NCI-H1436 (cell line): ENCODE data around the gene METTL26.
A peak's percentile ranks its signal among the peaks of the same experiment; 100 is the strongest.

ENCODE experiments used
- DNase-seq: peaks from one replicate; lab custom pipeline; 2025; lab: John Stamatoyannopoulos, UW

The METTL26 gene

GRCh38 chr16:658679-659571, 22.8 kb upstream of the METTL26 start:
- DNase-seq = no peak

GRCh38 chr16:657487-657886, 21.4 kb upstream of the METTL26 start:
- DNase-seq = no peak

DNA sequence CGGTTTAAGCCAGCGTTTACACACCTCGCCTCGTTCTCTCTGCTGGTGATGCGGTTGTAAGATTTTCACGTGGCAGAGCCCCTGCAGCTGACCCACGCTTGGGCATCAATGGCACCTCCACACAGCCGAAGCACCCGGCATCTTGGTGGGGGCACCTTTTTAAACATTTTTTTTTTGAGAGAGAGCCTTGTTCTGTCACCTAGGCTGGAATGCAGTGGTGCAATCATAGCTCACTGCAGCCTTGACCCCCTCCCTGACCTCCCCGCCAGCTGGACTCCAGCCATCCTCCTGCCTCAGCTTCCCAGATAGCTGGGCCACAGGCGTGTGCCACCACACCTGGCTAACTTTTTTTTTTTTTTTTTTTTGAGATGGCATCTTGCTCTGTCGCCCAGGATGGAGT, 17.9 kb upstream of the METTL26 start:
- no peak for DNase-seq

- no peak for DNase-seq
Observed at GRCh38 chr16:652454-653305, 16.6 kb upstream of the METTL26 start.

DNA sequence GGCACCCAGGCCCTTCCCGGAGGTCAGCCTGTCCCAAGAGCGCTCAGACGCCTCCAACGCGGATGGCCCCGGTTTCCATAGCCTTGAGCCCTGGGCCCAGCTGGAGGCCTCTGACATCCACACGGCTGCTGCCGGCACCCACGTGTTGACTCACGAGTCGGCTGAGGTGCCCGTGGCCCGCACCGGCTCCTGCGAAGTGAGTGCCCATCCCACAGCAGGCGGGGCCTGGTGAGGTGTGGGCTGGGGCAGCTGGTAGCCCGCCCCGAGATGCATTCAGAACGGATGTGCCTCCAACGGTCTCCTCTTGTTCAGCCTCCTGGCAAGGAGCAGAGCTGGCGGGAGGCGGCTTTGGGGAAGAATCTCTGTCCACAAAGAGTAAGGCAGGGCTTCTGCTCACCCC, 15.7 kb upstream of the METTL26 start:
- DNase-seq = no peak

- DNase-seq = no peak
Observed at GRCh38 chr16:649631-650030, 13.5 kb upstream of the METTL26 start.

DNA sequence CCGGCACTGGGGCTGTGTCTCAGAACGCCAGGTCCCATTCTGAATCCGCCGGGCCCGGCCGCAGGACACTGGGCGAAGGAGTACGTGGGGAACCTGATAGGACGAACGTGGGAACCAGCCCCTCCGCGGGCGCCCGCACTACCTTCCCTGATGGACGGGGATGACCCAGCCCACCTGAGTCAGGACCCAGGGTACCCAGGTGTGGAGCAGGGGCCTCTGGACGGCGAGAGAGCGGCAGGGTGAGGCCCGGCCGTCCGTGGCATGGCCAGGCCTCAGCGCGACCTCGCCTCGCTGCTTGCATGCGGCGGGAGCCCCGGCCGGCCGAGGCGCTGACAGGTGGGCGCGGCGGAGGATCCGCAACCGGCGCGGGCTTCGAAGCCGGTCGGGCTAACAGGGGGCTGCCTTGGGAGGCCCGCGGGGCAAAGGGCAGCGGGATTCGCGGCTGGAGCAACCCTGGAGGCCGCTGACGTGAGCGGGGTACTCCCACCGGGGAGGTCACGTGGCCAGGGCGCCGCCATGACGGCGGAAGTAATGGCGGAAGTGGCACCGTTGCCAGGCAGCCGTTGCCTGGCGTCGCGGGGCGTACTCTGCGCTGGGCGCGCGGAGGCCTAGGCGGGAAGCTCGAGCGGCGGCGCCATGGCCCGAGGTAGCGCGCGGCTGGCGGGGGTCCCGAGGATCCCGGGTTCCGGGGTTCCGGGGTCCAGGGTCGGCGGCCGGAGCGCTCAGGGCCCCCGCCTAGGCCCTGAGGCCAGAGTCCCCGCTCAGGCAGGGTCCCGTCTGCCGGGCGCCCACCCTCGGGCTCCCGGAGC, 12.9 kb upstream of the METTL26 start, which contains the start of gene WDR90:
Gene WDR90, plus strand, starts transcription at position 585 of the 809 bp plus-strand sequence. Its CDS starts 52 bp downstream, at position 637.
- peak; percentile 88 for DNase-seq

DNA sequence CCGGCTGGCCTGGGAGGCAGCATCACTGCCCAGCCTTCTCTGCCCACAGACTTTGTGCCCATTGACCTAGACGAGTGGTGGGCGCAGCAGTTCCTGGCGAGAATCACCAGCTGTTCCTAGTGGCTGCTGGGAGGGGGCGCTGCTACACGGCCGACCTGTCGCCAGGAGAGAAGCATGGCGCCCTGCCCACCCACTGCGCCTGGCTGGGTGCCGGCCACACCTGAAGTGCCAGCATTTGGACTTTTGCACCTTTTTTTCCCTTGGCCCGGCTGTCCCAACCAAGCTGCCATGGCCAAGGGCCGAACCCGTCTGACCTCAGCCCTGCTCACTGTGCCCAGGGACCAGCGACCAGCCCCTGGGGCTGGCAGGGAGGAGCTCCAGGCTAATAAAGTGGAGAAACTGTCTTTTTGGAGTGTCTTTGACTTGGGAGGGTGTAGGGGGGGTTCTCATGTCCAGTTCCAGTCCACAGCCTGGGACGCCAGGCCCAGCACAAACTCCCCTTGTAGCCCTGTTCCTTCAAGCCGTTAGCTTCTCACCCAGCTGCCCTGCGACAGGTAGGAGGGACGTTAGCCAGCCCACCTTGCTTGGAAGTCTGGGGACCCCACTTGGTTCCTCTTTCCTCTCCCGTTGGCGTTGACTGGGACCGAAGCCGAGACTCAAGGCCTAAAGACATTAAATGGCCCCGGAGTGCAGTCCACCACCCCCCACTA, 12.1 kb upstream of the METTL26 start:
- peak; percentile 25 for DNase-seq

GRCh38 chr16:647173-647902, 11.2 kb upstream of the METTL26 start:
- no peak for DNase-seq

DNA sequence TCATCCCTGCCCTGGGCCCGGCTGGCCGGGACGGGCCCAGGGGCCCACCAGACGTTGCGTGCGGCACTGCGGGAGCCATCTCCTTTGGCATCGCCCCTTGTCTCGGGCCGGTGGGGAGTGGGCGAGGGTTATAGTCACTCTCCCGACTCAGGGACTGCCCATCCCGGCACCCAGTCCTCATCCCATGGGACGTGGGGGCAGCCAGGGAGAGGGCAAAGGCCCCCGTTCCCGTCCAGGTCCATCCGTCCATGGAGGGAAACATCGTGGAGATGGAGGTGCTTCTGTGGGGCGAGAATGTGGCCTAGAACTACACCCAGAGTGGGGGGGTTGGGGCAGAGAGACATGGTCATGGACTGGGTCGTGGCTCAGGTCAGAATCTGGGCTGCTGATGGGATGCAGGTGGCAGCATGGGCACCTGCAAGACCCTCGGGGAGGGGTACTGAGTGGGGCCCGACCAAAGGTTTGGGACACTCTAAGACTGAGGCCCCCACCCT, 10.6 kb upstream of the METTL26 start:
- no peak for DNase-seq

- DNase-seq = no peak
Observed at GRCh38 chr16:645852-646678, 10.0 kb upstream of the METTL26 start.

DNA sequence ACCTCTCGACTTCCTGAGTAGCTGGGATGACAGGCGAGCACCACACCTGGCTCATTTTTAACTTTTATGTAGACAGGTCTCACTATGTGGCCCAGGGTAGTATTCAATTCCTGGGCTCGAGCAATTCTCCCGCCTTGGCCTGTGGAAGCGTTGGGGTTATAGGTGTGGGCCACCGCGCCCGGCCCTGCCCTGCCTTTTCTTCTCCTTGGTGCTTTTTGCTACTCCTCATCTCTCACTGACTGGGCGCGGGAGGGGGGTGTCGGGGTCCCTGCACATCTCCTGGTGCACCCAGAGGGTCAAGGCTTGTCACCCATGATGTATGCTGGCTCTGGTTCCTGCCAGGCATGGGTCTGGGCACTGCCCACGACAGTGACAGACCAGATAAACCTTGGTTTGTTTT, 8.5 kb upstream of the METTL26 start:
- no peak for DNase-seq

GRCh38 chr16:643050-643368, 6.9 kb upstream of the METTL26 start:
- no peak for DNase-seq

GRCh38 chr16:642189-643049, 6.3 kb upstream of the METTL26 start:
- DNase-seq = no peak

GRCh38 chr16:641326-642188, 5.5 kb upstream of the METTL26 start, which contains the start of gene MCRIP2:
TSS of gene MCRIP2 (plus strand) at chr16:641828. CDS start at chr16:641992, 164 bp downstream.
- DNase-seq = no peak

GRCh38 chr16:640614-641013, 4.5 kb upstream of the METTL26 start:
- no peak for DNase-seq

- DNase-seq = no peak
Observed at GRCh38 chr16:638836-639235, 2.7 kb upstream of the METTL26 start.
